Common myeloid progenitor, CD34-positive (primary cell): Measurements from ENCODE around the gene ZBTB7C.

ENCODE experiments used
- CTCF ChIA-PET: fragments of 350-600 bp; sonication (Branson Sonifier 250); formaldehyde crosslinking; loops from one replicate; lab custom pipeline; 2021; ENCODE audit warnings: antibody characterized with exemption; lab: Charles Lee
- POLR2A ChIA-PET: fragments of 350-600 bp; sonication (Branson Sonifier 250); formaldehyde crosslinking; loops from one replicate; lab custom pipeline; 2021; ENCODE audit warnings: antibody characterized with exemption; lab: Charles Lee
- DNase-seq, 3 donors: peaks; one replicate each; pipeline versions ENCODE4 v3.0.0 to v3.0.0-alpha.2; 2013
- H3K27ac ChIP-seq, 2 experiments: 1 replicate in 1 of 2; 2 replicates in 1 of 2; pipeline ENCODE4 v1.7.0; 2013; ENCODE audit warnings: inconsistent platforms in 2 of 2, low read length in 2 of 2, mild to moderate bottlenecking in 2 of 2, low read depth in 1 of 2, moderate library complexity in 1 of 2; ENCODE audit not compliant: severe bottlenecking in 2 of 2, insufficient read depth in 1 of 2, poor library complexity in 1 of 2
- H3K27me3 ChIP-seq, 5 experiments: replicated peaks in 2 of 5; 1 replicate in 3 of 5; 2 replicates in 2 of 5; pipeline versions ENCODE4 v1.6.1 to v1.7.0; 2013; ENCODE audit warnings: low read length in 4 of 5, mild to moderate bottlenecking in 2 of 5, moderate library complexity in 2 of 5, inconsistent platforms in 1 of 5; ENCODE audit not compliant: insufficient read depth in 5 of 5, control insufficient read depth in 4 of 5
- H3K36me3 ChIP-seq, 4 experiments: 1 replicate in 2 of 4; 2 replicates in 2 of 4; pipeline versions ENCODE4 v1.6.1 to v1.7.0; 2013; ENCODE audit warnings: low read length in 3 of 4, control low read depth in 1 of 4, mild to moderate bottlenecking in 1 of 4; ENCODE audit not compliant: control insufficient read depth in 4 of 4, insufficient read depth in 4 of 4
- H3K4me1 ChIP-seq, 4 experiments: 1 replicate in 3 of 4; 2 replicates in 1 of 4; pipeline versions ENCODE4 v1.6.1 to v1.7.1; 2013; ENCODE audit warnings: low read length in 3 of 4, mild to moderate bottlenecking in 3 of 4, control low read depth in 1 of 4, inconsistent platforms in 1 of 4, moderate library complexity in 1 of 4; ENCODE audit not compliant: control insufficient read depth in 4 of 4, insufficient read depth in 4 of 4; ENCODE audit errors: control extremely low read depth in 1 of 4
- H3K4me3 ChIP-seq, 7 experiments: 1 replicate in 4 of 7; 2 replicates in 3 of 7; pipeline versions ENCODE4 v1.5.1 to v1.7.0; 2013; ENCODE audit warnings: mild to moderate bottlenecking in 7 of 7, low read length in 6 of 7, moderate library complexity in 6 of 7, inconsistent platforms in 2 of 7, low read depth in 2 of 7, control low read depth in 1 of 7; ENCODE audit not compliant: insufficient read depth in 4 of 7, control insufficient read depth in 1 of 7; ENCODE audit errors: extremely low read depth in 1 of 7
- H3K9me3 ChIP-seq, 5 experiments: 1 replicate in 4 of 5; 2 replicates in 1 of 5; pipeline versions ENCODE4 v1.6.1 to v1.7.1; 2013; ENCODE audit warnings: low read length in 4 of 5, mild to moderate bottlenecking in 2 of 5, inconsistent platforms in 1 of 5, low read depth in 1 of 5, moderate library complexity in 1 of 5; ENCODE audit not compliant: control insufficient read depth in 4 of 5, insufficient read depth in 2 of 5; ENCODE audit errors: control extremely low read depth in 1 of 5
- WGBS: methylation state at CpG from one replicate; pipeline ENCODE4 v1.1.5; 2013; ENCODE audit not compliant: insufficient coverage; 5-methylcytosine and 5-hydroxymethylcytosine counted together

The ZBTB7C gene

GRCh38 chr18:48172226-48173006 lies 236.8 kb downstream of the ZBTB7C start:
- DNase-seq: no peak
- CTCF ChIA-PET: interaction anchor here (1.1 kb wide), 1 partner anchor 10 kb away, joined by 3 read pairs; no protein-coding TSS in a partner anchor

GRCh38 chr18:48171490-48172188 lies 237.5 kb downstream of the ZBTB7C start:
- no peak for DNase-seq
- H3K9me3 ChIP-seq: no peaks in the 10 kb centered on the region
- 98% methylated on average over 5 of the region's 6 CpGs for WGBS
- POLR2A ChIA-PET: no interaction called here
- peaks cover 0 to 17% (median 9%) of the 10 kb centered on the region in 4 experiments for H3K4me1 ChIP-seq
- no peak overlapping the region for H3K4me3 ChIP-seq
- H3K27me3 ChIP-seq: peaks cover 0 to 4% (median 0%) of the 10 kb centered on the region in 5 experiments
- H3K36me3 ChIP-seq: no peaks in the 10 kb centered on the region
- CTCF ChIA-PET: interaction anchor here (1.1 kb wide), 1 partner anchor 10 kb away, joined by 3 read pairs; no protein-coding TSS in a partner anchor
- no peak overlapping the region for H3K27ac ChIP-seq

More at GRCh38 chr18:48172226-48173006, 236.8 kb downstream of the ZBTB7C start:
- H3K4me3 ChIP-seq: no peak overlapping the region
- no peak overlapping the region for H3K27ac ChIP-seq
- H3K27me3 ChIP-seq: peaks cover 0 to 4% (median 0%) of the 10 kb centered on the region in 5 experiments
- H3K9me3 ChIP-seq: peaks cover 0 to under 1% (median 0%) of the 10 kb centered on the region in 5 experiments
- peaks cover 0 to 9% (median 3%) of the 10 kb centered on the region in 4 experiments for H3K4me1 ChIP-seq
- no peaks in the 10 kb centered on the region for H3K36me3 ChIP-seq
- POLR2A ChIA-PET: no interaction called here
- WGBS: 97% methylated on average over 11 of the region's 19 CpGs

- Histone ChIP-seq H3K27ac (no peak overlapping the region), H3K27me3 (peaks cover 0 to 4% (median 0%) of the 10 kb centered on the region in 5 experiments), H3K36me3 (no peaks in the 10 kb centered on the region), H3K9me3 (no peaks in the 10 kb centered on the region), H3K4me3 (no peak overlapping the region), H3K4me1 (peaks cover 2 to 27% (median 14%) of the 10 kb centered on the region in 4 experiments)
- CTCF ChIA-PET: no interaction called here
- WGBS: 100% methylated on average over 4 of the region's 5 CpGs
- POLR2A ChIA-PET: no interaction called here
- DNase-seq: no peak
Observed at GRCh38 chr18:48170651-48171050, 238.5 kb downstream of the ZBTB7C start.

- Histone ChIP-seq H3K4me1 (peaks cover 5 to 44% (median 21%) of the 10 kb centered on the region in 4 experiments), H3K9me3 (no peaks in the 10 kb centered on the region), H3K4me3 (no peak overlapping the region), H3K27me3 (peaks cover 0 to 4% (median 0%) of the 10 kb centered on the region in 5 experiments), H3K36me3 (no peaks in the 10 kb centered on the region), H3K27ac (no peak overlapping the region)
- ChIA-PET POLR2A (no interaction called here), CTCF (no interaction called here)
- 93% methylated on average over 2 of the region's 2 CpGs for WGBS
- DNase-seq: no peak
Observed at GRCh38 chr18:48168861-48169260, 240.3 kb downstream of the ZBTB7C start.

GRCh38 chr18:48167897-48168253 lies 241.3 kb downstream of the ZBTB7C start:
- Histone ChIP-seq H3K4me1 (peaks cover 5 to 49% (median 21%) of the 10 kb centered on the region in 4 experiments), H3K9me3 (no peaks in the 10 kb centered on the region), H3K36me3 (no peaks in the 10 kb centered on the region), H3K4me3 (no peak overlapping the region), H3K27ac (no peak overlapping the region), H3K27me3 (peaks cover 0 to 8% (median 0%) of the 10 kb centered on the region in 5 experiments)
- 98% methylated on average over 5 of the region's 5 CpGs for WGBS
- POLR2A ChIA-PET: no interaction called here
- DNase-seq: no peak
- CTCF ChIA-PET: no interaction called here

GRCh38 chr18:48166336-48166875 lies 242.8 kb downstream of the ZBTB7C start:
- H3K4me1 ChIP-seq: peaks cover 5 to 56% (median 28%) of the 10 kb centered on the region in 4 experiments
- no peaks in the 10 kb centered on the region for H3K9me3 ChIP-seq
- ChIA-PET POLR2A (no interaction called here), CTCF (interaction anchor here (1.0 to 1.1 kb wide), 3 partner anchors 21 to 411 kb away, joined by 3 to 4 read pairs (median 3); no protein-coding TSS in a partner anchor)
- 93% methylated on average over 6 of the region's 8 CpGs for WGBS
- H3K4me3 ChIP-seq: no peak overlapping the region
- no peaks in the 10 kb centered on the region for H3K36me3 ChIP-seq
- H3K27me3 ChIP-seq: peaks cover 0 to 18% (median 0%) of the 10 kb centered on the region in 5 experiments
- DNase-seq: no peak
- H3K27ac ChIP-seq: no peak overlapping the region
